ENCODE results near the gene MAFG.

DNA sequence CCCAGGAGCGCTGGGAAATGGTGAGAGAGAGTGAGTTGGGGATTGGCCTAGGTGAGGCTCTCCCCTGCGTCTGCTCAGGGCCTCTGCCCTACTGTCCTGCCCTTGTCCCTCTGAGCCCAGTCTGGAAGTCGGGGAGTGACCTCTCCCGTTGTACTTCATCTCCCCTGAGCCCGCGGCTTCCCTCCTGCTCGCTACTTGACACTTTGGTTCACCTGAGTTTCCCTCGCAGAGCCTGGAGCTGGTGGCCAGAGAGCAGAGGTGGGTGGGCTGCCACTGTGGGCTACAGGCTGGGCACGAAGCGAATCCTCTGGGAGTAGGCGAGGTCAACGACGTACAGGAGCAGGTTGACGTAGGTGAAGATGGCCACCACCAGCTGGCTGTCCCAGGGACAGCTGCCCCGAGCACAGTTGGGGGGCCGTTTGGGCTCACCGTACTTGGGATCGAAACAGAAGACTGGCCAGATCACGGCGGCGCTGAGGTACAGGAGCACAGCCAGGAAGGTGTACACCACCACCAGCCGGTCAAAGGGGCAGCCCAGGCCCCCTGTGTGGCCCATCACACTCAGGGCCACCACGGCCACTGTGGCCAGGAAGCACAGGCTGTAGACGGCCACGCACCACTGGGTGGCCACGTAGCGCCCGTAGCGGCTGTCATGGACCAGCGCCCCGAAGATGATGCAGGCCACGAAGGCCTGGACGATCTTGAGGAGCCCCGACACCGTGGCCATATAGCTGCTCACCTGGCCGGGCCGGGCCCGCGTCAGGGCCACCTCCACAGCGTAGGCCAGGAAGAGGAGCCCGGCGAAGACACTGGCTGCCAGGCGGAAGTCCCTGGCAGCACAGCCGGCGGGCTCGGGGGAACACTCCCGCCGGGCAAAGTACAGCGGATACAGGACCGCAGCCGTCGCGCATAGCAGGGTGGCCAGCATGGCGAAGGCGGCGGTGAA is 13.3 kb upstream of the MAFG start:
- TF ChIP-seq, protein P1, sequence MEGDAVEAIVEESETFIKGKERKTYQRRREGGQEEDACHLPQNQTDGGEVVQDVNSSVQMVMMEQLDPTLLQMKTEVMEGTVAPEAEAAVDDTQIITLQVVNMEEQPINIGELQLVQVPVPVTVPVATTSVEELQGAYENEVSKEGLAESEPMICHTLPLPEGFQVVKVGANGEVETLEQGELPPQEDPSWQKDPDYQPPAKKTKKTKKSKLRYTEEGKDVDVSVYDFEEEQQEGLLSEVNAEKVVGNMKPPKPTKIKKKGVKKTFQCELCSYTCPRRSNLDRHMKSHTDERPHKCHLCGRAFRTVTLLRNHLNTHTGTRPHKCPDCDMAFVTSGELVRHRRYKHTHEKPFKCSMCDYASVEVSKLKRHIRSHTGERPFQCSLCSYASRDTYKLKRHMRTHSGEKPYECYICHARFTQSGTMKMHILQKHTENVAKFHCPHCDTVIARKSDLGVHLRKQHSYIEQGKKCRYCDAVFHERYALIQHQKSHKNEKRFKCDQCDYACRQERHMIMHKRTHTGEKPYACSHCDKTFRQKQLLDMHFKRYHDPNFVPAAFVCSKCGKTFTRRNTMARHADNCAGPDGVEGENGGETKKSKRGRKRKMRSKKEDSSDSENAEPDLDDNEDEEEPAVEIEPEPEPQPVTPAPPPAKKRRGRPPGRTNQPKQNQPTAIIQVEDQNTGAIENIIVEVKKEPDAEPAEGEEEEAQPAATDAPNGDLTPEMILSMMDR (conservative IDR thresholded peaks at IDR 0.05; ENCODE audit: low read depth, low read length): no peak
- TF ChIP-seq EZH2 (IDR thresholded peaks at IDR 0.05; ENCODE audit: low read length, unreplicated experiment) (no peak), EZH2phosphoT487 (IDR thresholded peaks at IDR 0.05; ENCODE audit: borderline replicate concordance, low read length) (no peak)
